Vagina (tissue), 2 donors: ENCODE results near the gene CCSER1.

ENCODE experiments used
- POLR2A ChIP-seq, 2 donors: fragments of 450-650 bp; IDR thresholded peaks; one replicate each; pipeline ENCODE4 v1.6.1; 2017; ENCODE audit warnings: antibody characterized with exemption in 2 of 2, mild to moderate bottlenecking in 2 of 2, moderate library complexity in 2 of 2
- TF ChIP-seq, protein P1 (sequence below), 3 experiments: fragments of 450-650 bp in 2 of 3; fragments of 200-600 bp in 1 of 3; sonication (generic) in 1 of 3; IDR thresholded peaks; one replicate each; pipeline ENCODE4 v1.5.1; 2017 to 2019; ENCODE audit warnings: antibody characterized with exemption in 3 of 3, mild to moderate bottlenecking in 2 of 3, moderate library complexity in 2 of 3

DNA sequence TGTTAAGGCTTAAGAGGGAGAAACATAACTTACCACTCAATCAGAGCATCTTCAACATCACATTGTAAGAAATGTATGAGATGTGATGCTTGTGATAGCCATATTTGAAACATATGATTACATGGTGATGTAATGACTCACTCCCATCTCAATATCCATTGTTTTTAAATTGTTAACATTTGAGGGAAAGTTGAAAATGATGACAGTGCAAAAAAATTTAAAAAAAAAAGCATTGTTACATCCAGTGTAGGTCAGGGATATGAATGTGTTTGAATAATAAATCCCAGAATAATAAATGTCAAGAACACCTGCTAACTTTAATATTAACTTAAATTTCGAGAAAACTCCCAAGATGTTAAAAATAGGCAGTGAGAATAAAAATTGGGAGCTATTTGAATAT, 6.4 kb upstream of the CCSER1 start:
- no peak for TF ChIP-seq POLR2A (IDR thresholded peaks at IDR 0.05)
- TF ChIP-seq, protein P1, sequence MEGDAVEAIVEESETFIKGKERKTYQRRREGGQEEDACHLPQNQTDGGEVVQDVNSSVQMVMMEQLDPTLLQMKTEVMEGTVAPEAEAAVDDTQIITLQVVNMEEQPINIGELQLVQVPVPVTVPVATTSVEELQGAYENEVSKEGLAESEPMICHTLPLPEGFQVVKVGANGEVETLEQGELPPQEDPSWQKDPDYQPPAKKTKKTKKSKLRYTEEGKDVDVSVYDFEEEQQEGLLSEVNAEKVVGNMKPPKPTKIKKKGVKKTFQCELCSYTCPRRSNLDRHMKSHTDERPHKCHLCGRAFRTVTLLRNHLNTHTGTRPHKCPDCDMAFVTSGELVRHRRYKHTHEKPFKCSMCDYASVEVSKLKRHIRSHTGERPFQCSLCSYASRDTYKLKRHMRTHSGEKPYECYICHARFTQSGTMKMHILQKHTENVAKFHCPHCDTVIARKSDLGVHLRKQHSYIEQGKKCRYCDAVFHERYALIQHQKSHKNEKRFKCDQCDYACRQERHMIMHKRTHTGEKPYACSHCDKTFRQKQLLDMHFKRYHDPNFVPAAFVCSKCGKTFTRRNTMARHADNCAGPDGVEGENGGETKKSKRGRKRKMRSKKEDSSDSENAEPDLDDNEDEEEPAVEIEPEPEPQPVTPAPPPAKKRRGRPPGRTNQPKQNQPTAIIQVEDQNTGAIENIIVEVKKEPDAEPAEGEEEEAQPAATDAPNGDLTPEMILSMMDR (IDR thresholded peaks at IDR 0.05) = no peak
